Fibroblast of upper back skin (primary cell): ENCODE results near the gene PTPRD.
"Not testable (repeated sequence)": the region's sequence is repeated elsewhere in the genome, so short reads cannot be mapped to it uniquely, and the experiment has no call there.

Experiments used
- DNase-seq: peaks from one replicate; pipeline ENCODE4 v3.0.0-alpha.2; 2013

Gene PTPRD

GRCh38 chr9:8697565-8697964, 1915.2 kb downstream of the PTPRD start:
- not testable (repeated sequence) for DNase-seq

GRCh38 chr9:8696516-8696915, 1916.3 kb downstream of the PTPRD start:
- DNase-seq = no peak

GRCh38 chr9:8694983-8695588, 1917.7 kb downstream of the PTPRD start:
- no peak for DNase-seq

GRCh38 chr9:8693464-8693863, 1919.3 kb downstream of the PTPRD start:
- no peak for DNase-seq

- DNase-seq = no peak
Observed at GRCh38 chr9:8686516-8686915, 1926.3 kb downstream of the PTPRD start.

- no peak for DNase-seq
Observed at GRCh38 chr9:8685825-8686224, 1927.0 kb downstream of the PTPRD start.

GRCh38 chr9:8684978-8685708, 1927.7 kb downstream of the PTPRD start:
- DNase-seq = peak; percentile 22

- DNase-seq = no peak
Observed at GRCh38 chr9:8683496-8683895, 1929.3 kb downstream of the PTPRD start.

- DNase-seq = no peak
Observed at GRCh38 chr9:8680658-8681057, 1932.1 kb downstream of the PTPRD start.

- DNase-seq = no peak
Observed at GRCh38 chr9:8680157-8680556, 1932.6 kb downstream of the PTPRD start.

- DNase-seq = peak; percentile 56
Observed at GRCh38 chr9:8679371-8679822, 1933.4 kb downstream of the PTPRD start.

GRCh38 chr9:8677741-8678140, 1935.1 kb downstream of the PTPRD start:
- peak; percentile 55 for DNase-seq

GRCh38 chr9:8674536-8674935, 1938.3 kb downstream of the PTPRD start:
- DNase-seq = no peak

GRCh38 chr9:8673830-8674229, 1939.0 kb downstream of the PTPRD start:
- no peak for DNase-seq

- no peak for DNase-seq
Observed at GRCh38 chr9:8670751-8671150, 1942.1 kb downstream of the PTPRD start.

GRCh38 chr9:8668751-8669150, 1944.1 kb downstream of the PTPRD start:
- no peak for DNase-seq

- no peak for DNase-seq
Observed at GRCh38 chr9:8668231-8668630, 1944.6 kb downstream of the PTPRD start.

- no peak for DNase-seq
Observed at GRCh38 chr9:8666060-8666459, 1946.7 kb downstream of the PTPRD start.

- peak; percentile 92 for DNase-seq
Observed at GRCh38 chr9:8660383-8660782, 1952.4 kb downstream of the PTPRD start.

GRCh38 chr9:8659108-8659507, 1953.7 kb downstream of the PTPRD start:
- no peak for DNase-seq

- DNase-seq = no peak
Observed at GRCh38 chr9:8655071-8655470, 1957.7 kb downstream of the PTPRD start.

GRCh38 chr9:8653855-8654254, 1958.9 kb downstream of the PTPRD start:
- DNase-seq = peak; percentile 13

GRCh38 chr9:8653111-8653510, 1959.7 kb downstream of the PTPRD start:
- DNase-seq = no peak

GRCh38 chr9:8652255-8652654, 1960.5 kb downstream of the PTPRD start:
- DNase-seq = no peak

- DNase-seq = no peak
Observed at GRCh38 chr9:8651846-8652215, 1961.0 kb downstream of the PTPRD start.
